Activated T-cell treated with anti-CD3 and anti-CD28 coated beads, Interleukin-2, amount 50 U/mL, for 24 hours (primary cell): Measurements from ENCODE around the gene LTB.
"Not testable (repeated sequence)": the region's sequence is repeated elsewhere in the genome, so short reads cannot be mapped to it uniquely, and the experiment has no call there.

Source experiments
- DNase-seq: peaks from one replicate; pipeline ENCODE4 v3.0.0-alpha.2; 2020
- H3K27ac Mint-ChIP-seq: 2 replicates; pipeline ENCODE4 v1.8.0; 2020; ENCODE audit warnings: mild to moderate bottlenecking, mixed read lengths
- H3K27me3 Mint-ChIP-seq: 2 replicates; pipeline ENCODE4 v1.8.0; 2020; ENCODE audit warnings: mixed read lengths
- H3K36me3 Mint-ChIP-seq: 2 replicates; pipeline ENCODE4 v1.8.0; 2020; ENCODE audit warnings: low read depth, mixed read lengths
- H3K4me1 Mint-ChIP-seq: 2 replicates; pipeline ENCODE4 v1.8.0; 2020; ENCODE audit warnings: low read depth, mixed read lengths
- H3K4me3 Mint-ChIP-seq: 2 replicates; pipeline ENCODE4 v1.8.0; 2020; ENCODE audit warnings: mild to moderate bottlenecking, moderate library complexity, mixed read lengths
- H3K9me3 Mint-ChIP-seq: 2 replicates; pipeline ENCODE4 v1.8.0; 2020; ENCODE audit warnings: mixed read lengths

The LTB gene

GRCh38 chr6:31617010-31617409 is 34.8 kb upstream of the LTB start:
- peak overlapping the region; percentile 88 for H3K27ac Mint-ChIP-seq
- DNase-seq: no peak
- H3K36me3 Mint-ChIP-seq: peaks cover 30% of the 10 kb centered on the region
- H3K9me3 Mint-ChIP-seq: no peaks in the 10 kb centered on the region
- H3K4me3 Mint-ChIP-seq: peak overlapping the region; percentile 80
- no peaks in the 10 kb centered on the region for H3K27me3 Mint-ChIP-seq
- H3K4me1 Mint-ChIP-seq: peaks cover 45% of the 10 kb centered on the region

- Mint-ChIP-seq H3K4me1 (peaks cover 40% of the 10 kb centered on the region), H3K9me3 (no peaks in the 10 kb centered on the region), H3K27ac (peak overlapping the region; percentile 88), H3K36me3 (peaks cover 18% of the 10 kb centered on the region), H3K4me3 (peak overlapping the region; percentile 80), H3K27me3 (no peaks in the 10 kb centered on the region)
- DNase-seq: peak; percentile 62
Observed at GRCh38 chr6:31615748-31616147, 33.5 kb upstream of the LTB start.

GRCh38 chr6:31614684-31615578 is 32.7 kb upstream of the LTB start, which contains the start of gene AIF1:
AIF1 (plus strand) TSS chr6:31615234; CDS start chr6:31615330, 96 bp downstream.
- no peaks in the 10 kb centered on the region for H3K9me3 Mint-ChIP-seq
- H3K27ac Mint-ChIP-seq: peak within 1 kb of the TSS; percentile 88
- peaks cover 40% of the 10 kb centered on the region for H3K4me1 Mint-ChIP-seq
- DNase-seq: no peak
- peak within 1 kb of the TSS; percentile 80 for H3K4me3 Mint-ChIP-seq
- no peaks in the 10 kb centered on the region for H3K27me3 Mint-ChIP-seq
- peaks cover 15% of the 10 kb centered on the region for H3K36me3 Mint-ChIP-seq

- H3K27me3 Mint-ChIP-seq: no peaks in the 10 kb centered on the region
- DNase-seq: no peak
- no peak overlapping the region for H3K4me3 Mint-ChIP-seq
- H3K4me1 Mint-ChIP-seq: peaks cover 35% of the 10 kb centered on the region
- no peaks in the 10 kb centered on the region for H3K9me3 Mint-ChIP-seq
- peaks cover 13% of the 10 kb centered on the region for H3K36me3 Mint-ChIP-seq
- no peak overlapping the region for H3K27ac Mint-ChIP-seq
Observed at GRCh38 chr6:31614075-31614619, 31.9 kb upstream of the LTB start.

GRCh38 chr6:31610968-31611367 is 28.7 kb upstream of the LTB start:
- Mint-ChIP-seq H3K27me3 (no peaks in the 10 kb centered on the region), H3K36me3 (no peaks in the 10 kb centered on the region), H3K9me3 (no peaks in the 10 kb centered on the region), H3K4me1 (peaks cover 16% of the 10 kb centered on the region), H3K27ac (no peak overlapping the region), H3K4me3 (no peak overlapping the region)
- no peak for DNase-seq

GRCh38 chr6:31609519-31610406 is 27.5 kb upstream of the LTB start:
- H3K27ac Mint-ChIP-seq: no peak overlapping the region
- no peaks in the 10 kb centered on the region for H3K36me3 Mint-ChIP-seq
- H3K27me3 Mint-ChIP-seq: no peaks in the 10 kb centered on the region
- no peak for DNase-seq
- H3K4me1 Mint-ChIP-seq: peaks cover 4% of the 10 kb centered on the region
- no peaks in the 10 kb centered on the region for H3K9me3 Mint-ChIP-seq
- H3K4me3 Mint-ChIP-seq: no peak overlapping the region

GRCh38 chr6:31607317-31607716 is 25.1 kb upstream of the LTB start:
- no peak for DNase-seq
- H3K36me3 Mint-ChIP-seq: no peaks in the 10 kb centered on the region
- no peaks in the 10 kb centered on the region for H3K4me1 Mint-ChIP-seq
- H3K9me3 Mint-ChIP-seq: no peaks in the 10 kb centered on the region
- no peak overlapping the region for H3K27ac Mint-ChIP-seq
- no peaks in the 10 kb centered on the region for H3K27me3 Mint-ChIP-seq
- no peak overlapping the region for H3K4me3 Mint-ChIP-seq

- Mint-ChIP-seq H3K4me1 (peaks cover 49% of the 10 kb centered on the region), H3K4me3 (no peak overlapping the region), H3K36me3 (no peaks in the 10 kb centered on the region), H3K27me3 (no peaks in the 10 kb centered on the region), H3K9me3 (no peaks in the 10 kb centered on the region), H3K27ac (no peak overlapping the region)
- no peak for DNase-seq
Observed at GRCh38 chr6:31597006-31597405, 14.8 kb upstream of the LTB start.

GRCh38 chr6:31592396-31592771 is 10.2 kb upstream of the LTB start:
- no peaks in the 10 kb centered on the region for H3K27me3 Mint-ChIP-seq
- peak overlapping the region; percentile 65 for H3K4me3 Mint-ChIP-seq
- H3K36me3 Mint-ChIP-seq: no peaks in the 10 kb centered on the region
- no peak for DNase-seq
- peak overlapping the region; percentile 84 for H3K27ac Mint-ChIP-seq
- peaks cover 63% of the 10 kb centered on the region for H3K4me1 Mint-ChIP-seq
- H3K9me3 Mint-ChIP-seq: no peaks in the 10 kb centered on the region

- H3K9me3 Mint-ChIP-seq, H3K36me3 Mint-ChIP-seq, DNase-seq, H3K27me3 Mint-ChIP-seq, H3K4me3 Mint-ChIP-seq: not testable (repeated sequence)
- H3K27ac Mint-ChIP-seq: peak overlapping the region; percentile 26
- H3K4me1 Mint-ChIP-seq: peaks cover 68% of the 10 kb centered on the region
Observed at GRCh38 chr6:31590691-31591090, 8.5 kb upstream of the LTB start.

GRCh38 chr6:31588871-31589650 is 6.8 kb upstream of the LTB start:
- H3K4me1 Mint-ChIP-seq: peaks cover 73% of the 10 kb centered on the region

GRCh38 chr6:31587791-31588777 is 5.9 kb upstream of the LTB start:
- Mint-ChIP-seq H3K27me3 (no peaks in the 10 kb centered on the region), H3K4me1 (peaks cover 74% of the 10 kb centered on the region), H3K27ac (peak overlapping the region; percentile 94), H3K36me3 (peaks cover 2% of the 10 kb centered on the region), H3K9me3 (no peaks in the 10 kb centered on the region), H3K4me3 (peak overlapping the region; percentile 74)
- DNase-seq: peak; percentile 60

More at GRCh38 chr6:31588871-31589650, 6.8 kb upstream of the LTB start:
- H3K27ac Mint-ChIP-seq: peak overlapping the region; percentile 68
- H3K9me3 Mint-ChIP-seq: no peaks in the 10 kb centered on the region
- DNase-seq: no peak
- H3K27me3 Mint-ChIP-seq: no peaks in the 10 kb centered on the region
- no peaks in the 10 kb centered on the region for H3K36me3 Mint-ChIP-seq
- peak overlapping the region; percentile 18 for H3K4me3 Mint-ChIP-seq
